ENCODE data around the gene HIPK4. TPM values are rescaled to one million over a fixed set of nuclear protein-coding genes. Genes with fewer than 3 reads are reported as not detected.

The HIPK4 gene
- total and polyA plus RNA-seq, 2 of the 4 experiments (the other 2 are of a cell fraction), result 0.12 to 0.18 TPM

GRCh38 chr19:40417643-40417981, 27.6 kb upstream of the HIPK4 start:
- dilution Hi-C loops (cut with HindIII; ENCODE audit: low sequenced_read_pairs, unreplicated experiment), result no loop called here
- Histone ChIP-seq H3K9me3 (ENCODE audit: control insufficient read depth, insufficient read depth, low read length) (no peaks in the 10 kb centered on the region), H2BK20ac (ENCODE audit: low read depth, low read length) (peak overlapping the region; percentile 18; the same call in 1 of the 2 replicates), H3K27me3 (ENCODE audit: control insufficient read depth, insufficient read depth, low read length) (no peaks in the 10 kb centered on the region), H3K23ac (ENCODE audit: low read depth, low read length) (no peak overlapping the region), H3K4me2 (ENCODE audit: low read depth, low read length) (no peak overlapping the region), H2AK5ac (ENCODE audit: low read depth, low read length) (peak overlapping the region; percentile 81), H2AFZ (replicated peaks; ENCODE audit: low read length, poor library complexity) (peak overlapping the region; percentile 94), H4K5ac (ENCODE audit: low read depth, low read length) (peak overlapping the region; percentile 9; the same call in 1 of the 2 replicates), H4K8ac (ENCODE audit: low read depth in 2 of 2, low read length in 2 of 2) (peak overlapping the region; percentile 50 to 90; a peak in 3 of 4 replicates), H3K56ac (ENCODE audit: extremely low read depth, insufficient read depth, low read length) (no peak overlapping the region), H2AK9ac (replicated peaks; ENCODE audit: low read depth, low read length, poor library complexity) (peak overlapping the region; percentile 85), H3K36me3 (ENCODE audit: control insufficient read depth, insufficient read depth, low read length) (peaks cover 5% of the 10 kb centered on the region), H3K4me3 (ENCODE audit: insufficient read depth, low read depth, low read length) (no peak overlapping the region), H3K4ac (ENCODE audit: low read depth, low read length) (peak overlapping the region; percentile 66), H2BK5ac (ENCODE audit: low read depth, low read length, poor library complexity, severe bottlenecking) (peak overlapping the region; percentile 53), H2BK120ac (ENCODE audit: low read depth, low read length) (peak overlapping the region; percentile 58), H4K20me1 (ENCODE audit: insufficient read depth, low read length) (no peaks in the 10 kb centered on the region), H3K4me1 (ENCODE audit: control insufficient read depth, insufficient read depth, low read length) (peaks cover 8% of the 10 kb centered on the region), H3K27ac (ENCODE audit: insufficient read depth, low read length) (no peak overlapping the region; the same call in 1 of the 2 replicates), H3K18ac (ENCODE audit: low read depth, low read length) (no peak overlapping the region), H3K9ac (ENCODE audit: low read depth, low read length) (no peak overlapping the region), H3K14ac (replicated peaks; ENCODE audit: low read depth, low read length) (peak overlapping the region; percentile 26), H2BK15ac (ENCODE audit: low read depth, low read length) (peak overlapping the region; percentile 46; the same call in 2 of the 3 replicates), H3K9me1 (ENCODE audit: insufficient read depth, low read length) (peaks cover 9% of the 10 kb centered on the region), H3K79me1 (ENCODE audit: low read depth in 1 of 2, low read length in 2 of 2) (peaks cover 0 to 16% of the 10 kb centered on the region in 2 experiments; a peak in 1 of 4 replicates), H4K91ac (ENCODE audit: insufficient read depth, low read depth, low read length) (peak overlapping the region; percentile 81)
- BruUV-seq (replicated peaks), result no TSS peak
- TF ChIP-seq RCOR1 (IDR thresholded peaks at IDR 0.05; ENCODE audit: insufficient replicate concordance, low read length) (no peak), NFE2L2 (IDR thresholded peaks at IDR 0.05; ENCODE audit: low read depth, low read length) (no peak), ELK1 (IDR thresholded peaks at IDR 0.05; ENCODE audit: borderline replicate concordance, low read depth, low read length) (no peak), CTCF (conservative IDR thresholded peaks at IDR 0.05; ENCODE audit: low read depth, low read length) (no peak), MAFK (IDR thresholded peaks at IDR 0.05; ENCODE audit: low read depth, low read length) (no peak), MAZ (IDR thresholded peaks at IDR 0.05; ENCODE audit: borderline replicate concordance, low read depth, low read length) (no peak), MXI1 (IDR thresholded peaks at IDR 0.05; ENCODE audit: borderline replicate concordance, low read depth, low read length) (no peak), BHLHE40 (IDR thresholded peaks at IDR 0.05; ENCODE audit: low read depth, low read length) (no peak), RAD21 (IDR thresholded peaks at IDR 0.05; ENCODE audit: low read length) (no peak), POLR2A (IDR thresholded peaks at IDR 0.05; ENCODE audit: low read depth, low read length) (no peak), CHD1 (IDR thresholded peaks at IDR 0.05; ENCODE audit: low read depth, low read length) (no peak), FOS (IDR thresholded peaks at IDR 0.05; ENCODE audit: low read depth, low read length) (no peak), CEBPB (IDR thresholded peaks at IDR 0.05; ENCODE audit: low read depth, low read length) (no peak), SMC3 (IDR thresholded peaks at IDR 0.05; ENCODE audit: low read depth, low read length) (no peak), RFX5 (IDR thresholded peaks at IDR 0.05; ENCODE audit: low read depth, low read length) (no peak), USF2 (IDR thresholded peaks at IDR 0.05; ENCODE audit: low read depth, low read length) (no peak)
- in situ Hi-C loops (cut with MboI; ENCODE audit: low sequenced_read_pairs), result no loop called here
- DNase-seq, result no peak
- 92% methylated on average over 2 of the region's 4 CpGs; no CpG with 5 or more reads in 1 of the 2 experiments for WGBS, 2 experiments (ENCODE audit: extremely low coverage in 2 of 2, insufficient read length in 1 of 2)
- intact Hi-C loops (cut with micrococcal nuclease), result no loop called here
- ChIA-PET POLR2A (ENCODE audit: unreplicated experiment) (interaction anchor here (1.3 kb wide), 1 partner anchor 9 kb away, joined by 4 read pairs; no protein-coding TSS in a partner anchor), CTCF (interaction anchor here (0.6 kb wide), 1 partner anchor 277 kb away, joined by 4 read pairs; no protein-coding TSS in a partner anchor)
- ATAC-seq (ENCODE audit: low read depth), result no peak

Measured in IMR-90 (cell line).